Ovary (tissue), 3 donors: ENCODE data around the gene CD38.

Source experiments
- EP300 ChIP-seq: sonication (generic); formaldehyde crosslinking; IDR thresholded peaks from one replicate; pipeline ENCODE4 v1.6.1; 2017; ENCODE audit warnings: antibody characterized with exemption
- POLR2A ChIP-seq: fragments of 450-650 bp; IDR thresholded peaks from one replicate; pipeline ENCODE4 v1.6.1; 2017; ENCODE audit warnings: antibody characterized with exemption, mild to moderate bottlenecking, moderate library complexity
- TF ChIP-seq, protein P1 (sequence below), 3 donors: fragments of 450-650 bp in 2 of 3; fragments of 200-600 bp in 1 of 3; IDR thresholded peaks; one replicate each; pipeline versions ENCODE4 v1.5.1 to v1.8.0; 2016 to 2022; ENCODE audit warnings: antibody characterized with exemption in 3 of 3, mild to moderate bottlenecking in 1 of 3
- donor health status: DM: no; HTN: no; CAD: no.

DNA sequence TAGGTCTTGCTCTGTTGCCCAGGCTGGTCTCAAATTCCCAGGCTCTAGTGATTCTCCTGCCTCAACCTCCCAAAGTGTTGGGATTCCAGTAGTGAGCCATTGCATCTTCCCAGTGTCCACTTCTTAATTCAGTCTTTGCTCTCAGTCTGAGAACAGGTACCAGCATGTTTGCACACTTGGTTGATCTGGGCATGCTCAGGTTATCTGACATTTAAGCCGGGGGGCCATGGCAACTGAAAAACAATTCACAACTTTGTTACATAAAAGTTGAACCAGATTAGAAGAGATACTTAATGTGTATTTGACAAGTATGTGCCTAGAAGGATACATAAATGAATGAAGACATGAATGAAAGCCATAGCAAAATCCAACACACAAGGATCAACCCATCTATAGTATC, 121.4 kb downstream of the CD38 start:
- TF ChIP-seq, protein P1, sequence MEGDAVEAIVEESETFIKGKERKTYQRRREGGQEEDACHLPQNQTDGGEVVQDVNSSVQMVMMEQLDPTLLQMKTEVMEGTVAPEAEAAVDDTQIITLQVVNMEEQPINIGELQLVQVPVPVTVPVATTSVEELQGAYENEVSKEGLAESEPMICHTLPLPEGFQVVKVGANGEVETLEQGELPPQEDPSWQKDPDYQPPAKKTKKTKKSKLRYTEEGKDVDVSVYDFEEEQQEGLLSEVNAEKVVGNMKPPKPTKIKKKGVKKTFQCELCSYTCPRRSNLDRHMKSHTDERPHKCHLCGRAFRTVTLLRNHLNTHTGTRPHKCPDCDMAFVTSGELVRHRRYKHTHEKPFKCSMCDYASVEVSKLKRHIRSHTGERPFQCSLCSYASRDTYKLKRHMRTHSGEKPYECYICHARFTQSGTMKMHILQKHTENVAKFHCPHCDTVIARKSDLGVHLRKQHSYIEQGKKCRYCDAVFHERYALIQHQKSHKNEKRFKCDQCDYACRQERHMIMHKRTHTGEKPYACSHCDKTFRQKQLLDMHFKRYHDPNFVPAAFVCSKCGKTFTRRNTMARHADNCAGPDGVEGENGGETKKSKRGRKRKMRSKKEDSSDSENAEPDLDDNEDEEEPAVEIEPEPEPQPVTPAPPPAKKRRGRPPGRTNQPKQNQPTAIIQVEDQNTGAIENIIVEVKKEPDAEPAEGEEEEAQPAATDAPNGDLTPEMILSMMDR (IDR thresholded peaks at IDR 0.05) = no peak
- TF ChIP-seq EP300 (no peak), POLR2A (no peak)
